ENCODE measurements around the gene STK11IP.

The STK11IP gene

DNA sequence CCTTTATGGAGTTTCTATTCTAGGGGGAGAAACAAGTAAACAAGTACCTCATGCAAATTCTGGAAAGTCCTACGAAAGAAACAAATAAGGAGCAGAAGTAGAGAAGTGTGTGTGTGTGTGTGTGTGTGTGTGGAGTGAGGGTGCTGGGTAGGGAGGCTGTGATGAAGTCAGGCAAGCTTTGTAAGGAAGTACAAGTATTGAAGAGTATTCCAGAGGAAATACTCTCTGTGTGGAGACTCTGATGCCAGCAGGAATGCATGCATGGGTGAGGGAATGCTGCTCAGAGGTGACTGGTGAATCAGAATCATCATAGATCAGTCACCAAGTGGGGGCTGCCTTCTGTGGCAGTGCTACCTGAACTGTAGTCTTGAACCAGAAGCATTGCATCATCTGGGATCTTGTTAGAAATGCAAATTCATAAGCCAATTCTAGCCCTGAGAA is 64.3 kb downstream of the STK11IP start:
- no peak overlapping the region for H3K4me3 ChIP-seq (ENCODE audit: low read depth, low read length)
- H3K9me3 ChIP-seq (ENCODE audit: control insufficient read depth, insufficient read depth, low read length), result peaks cover 6% of the 10 kb centered on the region; the same call in 1 of the 2 replicates
- H3K9ac ChIP-seq (ENCODE audit: low read depth, low read length), result no peak overlapping the region
- no peaks in the 10 kb centered on the region for H3K36me3 ChIP-seq (ENCODE audit: control insufficient read depth, insufficient read depth, low read length)
- H3K27ac ChIP-seq (ENCODE audit: low read depth, low read length), result peak overlapping the region; percentile 74
- H3K4me1 ChIP-seq (ENCODE audit: control insufficient read depth, insufficient read depth, low read length), result peaks cover 12% of the 10 kb centered on the region; the same call in 1 of the 2 replicates
- H3K27me3 ChIP-seq (ENCODE audit: control insufficient read depth, insufficient read depth, low read length), result no peaks in the 10 kb centered on the region

GRCh38 chr2:219662566-219662965 is 64.9 kb downstream of the STK11IP start:
- no peaks in the 10 kb centered on the region for H3K36me3 ChIP-seq (ENCODE audit: control insufficient read depth, insufficient read depth, low read length)
- H3K4me3 ChIP-seq (ENCODE audit: low read depth, low read length), result no peak overlapping the region
- no peak overlapping the region for H3K9ac ChIP-seq (ENCODE audit: low read depth, low read length)
- peak overlapping the region; percentile 74 for H3K27ac ChIP-seq (ENCODE audit: low read depth, low read length)
- H3K27me3 ChIP-seq (ENCODE audit: control insufficient read depth, insufficient read depth, low read length), result no peaks in the 10 kb centered on the region
- peaks cover 6% of the 10 kb centered on the region; the same call in 1 of the 2 replicates for H3K9me3 ChIP-seq (ENCODE audit: control insufficient read depth, insufficient read depth, low read length)
- H3K4me1 ChIP-seq (ENCODE audit: control insufficient read depth, insufficient read depth, low read length), result peaks cover 12% of the 10 kb centered on the region; the same call in 1 of the 2 replicates

- H3K9ac ChIP-seq (ENCODE audit: low read depth, low read length), result no peak overlapping the region
- no peak overlapping the region for H3K27ac ChIP-seq (ENCODE audit: low read depth, low read length)
Observed at GRCh38 chr2:219663116-219663762, 65.6 kb downstream of the STK11IP start.

GRCh38 chr2:219664041-219664440 is 66.4 kb downstream of the STK11IP start:
- Histone ChIP-seq H3K9ac (ENCODE audit: low read depth, low read length) (no peak overlapping the region), H3K4me3 (ENCODE audit: low read depth, low read length) (no peak overlapping the region), H3K4me1 (ENCODE audit: control insufficient read depth, insufficient read depth, low read length) (peaks cover 12% of the 10 kb centered on the region; the same call in 1 of the 2 replicates), H3K9me3 (ENCODE audit: control insufficient read depth, insufficient read depth, low read length) (peaks cover 6% of the 10 kb centered on the region; the same call in 1 of the 2 replicates), H3K27me3 (ENCODE audit: control insufficient read depth, insufficient read depth, low read length) (no peaks in the 10 kb centered on the region), H3K27ac (ENCODE audit: low read depth, low read length) (no peak overlapping the region), H3K36me3 (ENCODE audit: control insufficient read depth, insufficient read depth, low read length) (no peaks in the 10 kb centered on the region)

More at GRCh38 chr2:219663116-219663762, 65.6 kb downstream of the STK11IP start:
- H3K27me3 ChIP-seq (ENCODE audit: control insufficient read depth, insufficient read depth, low read length), result no peaks in the 10 kb centered on the region
- H3K4me3 ChIP-seq (ENCODE audit: low read depth, low read length), result no peak overlapping the region
- H3K36me3 ChIP-seq (ENCODE audit: control insufficient read depth, insufficient read depth, low read length), result no peaks in the 10 kb centered on the region
- H3K9me3 ChIP-seq (ENCODE audit: control insufficient read depth, insufficient read depth, low read length), result peaks cover 6% of the 10 kb centered on the region; the same call in 1 of the 2 replicates
- peaks cover 12% of the 10 kb centered on the region; the same call in 1 of the 2 replicates for H3K4me1 ChIP-seq (ENCODE audit: control insufficient read depth, insufficient read depth, low read length)

DNA sequence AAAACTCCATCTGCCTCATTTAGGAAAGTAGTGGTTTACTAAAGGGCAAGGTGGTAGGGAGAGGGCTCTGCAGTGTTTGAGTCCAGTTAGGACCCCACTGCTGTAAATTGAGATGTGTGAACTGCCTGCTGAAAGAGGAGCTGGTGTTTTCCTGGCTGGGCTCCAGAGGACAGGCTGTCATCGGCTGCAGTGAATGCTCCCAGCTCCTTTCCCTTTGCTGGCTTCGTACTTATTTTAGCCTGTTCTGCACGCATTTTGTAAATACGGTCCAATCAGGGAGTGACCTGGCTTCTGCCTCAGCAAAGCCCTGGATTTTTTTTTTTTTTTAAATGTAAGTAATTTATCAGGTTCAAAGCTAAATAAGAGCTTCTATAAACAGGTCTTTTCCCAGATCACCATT is 67.3 kb downstream of the STK11IP start:
- Histone ChIP-seq H3K4me3 (ENCODE audit: low read depth, low read length) (no peak overlapping the region), H3K27me3 (ENCODE audit: control insufficient read depth, insufficient read depth, low read length) (no peaks in the 10 kb centered on the region), H3K4me1 (ENCODE audit: control insufficient read depth, insufficient read depth, low read length) (peaks cover 12% of the 10 kb centered on the region; the same call in 1 of the 2 replicates), H3K9me3 (ENCODE audit: control insufficient read depth, insufficient read depth, low read length) (peaks cover 6% of the 10 kb centered on the region; the same call in 1 of the 2 replicates), H3K36me3 (ENCODE audit: control insufficient read depth, insufficient read depth, low read length) (no peaks in the 10 kb centered on the region), H3K27ac (ENCODE audit: low read depth, low read length) (no peak overlapping the region), H3K9ac (ENCODE audit: low read depth, low read length) (no peak overlapping the region)

GRCh38 chr2:219665926-219666325 is 68.3 kb downstream of the STK11IP start:
- peaks cover 6% of the 10 kb centered on the region; the same call in 1 of the 2 replicates for H3K9me3 ChIP-seq (ENCODE audit: control insufficient read depth, insufficient read depth, low read length)
- no peak overlapping the region for H3K9ac ChIP-seq (ENCODE audit: low read depth, low read length)
- H3K27me3 ChIP-seq (ENCODE audit: control insufficient read depth, insufficient read depth, low read length), result no peaks in the 10 kb centered on the region
- no peaks in the 10 kb centered on the region for H3K36me3 ChIP-seq (ENCODE audit: control insufficient read depth, insufficient read depth, low read length)
- no peak overlapping the region for H3K27ac ChIP-seq (ENCODE audit: low read depth, low read length)
- peaks cover 14% of the 10 kb centered on the region for H3K4me1 ChIP-seq (ENCODE audit: control insufficient read depth, insufficient read depth, low read length)
- H3K4me3 ChIP-seq (ENCODE audit: low read depth, low read length), result no peak overlapping the region
